H9 (cell line): ENCODE data around the gene LRRC8C. TPM values are rescaled to one million over a fixed set of nuclear protein-coding genes. Genes with fewer than 3 reads are reported as not detected.

Source experiments
- DNase-seq: peaks from one replicate; pipeline ENCODE4 v3.0.0-alpha.2; 2017
- H2AFZ ChIP-seq: one replicate; pipeline ENCODE4 v1.6.1; 2013; ENCODE audit warnings: mild to moderate bottlenecking, low read length, control low read depth, moderate library complexity
- H2AK5ac ChIP-seq: 2 replicates; pipeline ENCODE4 v1.6.1; 2013; ENCODE audit warnings: low read length, control low read depth, mixed read lengths; ENCODE audit not compliant: insufficient read length
- H2BK120ac ChIP-seq: one replicate; pipeline ENCODE4 v1.6.1; 2013; ENCODE audit warnings: low read depth, mild to moderate bottlenecking, low read length, control low read depth, inconsistent platforms; ENCODE audit not compliant: poor library complexity, severe bottlenecking
- H2BK12ac ChIP-seq: 2 replicates; pipeline ENCODE4 v1.6.1; 2013; ENCODE audit warnings: low read length, control low read depth, mixed read lengths, low read depth; ENCODE audit not compliant: insufficient read length
- H2BK15ac ChIP-seq: 2 replicates; pipeline ENCODE4 v1.6.1; 2013; ENCODE audit warnings: low read depth, low read length, control low read depth
- H2BK20ac ChIP-seq: one replicate; pipeline ENCODE4 v1.6.1; 2013; ENCODE audit warnings: low read depth, mild to moderate bottlenecking, low read length, control low read depth, inconsistent platforms; ENCODE audit not compliant: poor library complexity, severe bottlenecking
- H2BK5ac ChIP-seq: 2 replicates; pipeline ENCODE4 v1.6.1; 2013; ENCODE audit warnings: low read length, control low read depth, mixed read lengths; ENCODE audit not compliant: insufficient read length
- H3K14ac ChIP-seq: 2 replicates; pipeline ENCODE4 v1.6.1; 2013; ENCODE audit warnings: low read length, control low read depth; ENCODE audit not compliant: insufficient read depth
- H3K18ac ChIP-seq: 2 replicates; pipeline ENCODE4 v1.6.1; 2013; ENCODE audit warnings: low read depth, mild to moderate bottlenecking, mixed read lengths, low read length, control low read depth; ENCODE audit not compliant: insufficient read length
- H3K23ac ChIP-seq: 2 replicates; pipeline ENCODE4 v1.6.1; 2013; ENCODE audit warnings: low read length, control low read depth, mixed read lengths, low read depth; ENCODE audit not compliant: insufficient read length
- H3K23me2 ChIP-seq: 2 replicates; pipeline ENCODE4 v1.6.1; 2013; ENCODE audit warnings: low read depth, mild to moderate bottlenecking, mixed read lengths, low read length, control low read depth; ENCODE audit not compliant: insufficient read length, poor library complexity, severe bottlenecking
- H3K27ac ChIP-seq: 2 replicates; pipeline ENCODE4 v1.5.1; 2013; ENCODE audit warnings: low read length, control low read depth, mixed read lengths, low read depth; ENCODE audit not compliant: insufficient read length
- H3K27me3 ChIP-seq: 2 replicates; pipeline ENCODE4 v1.6.1; 2013; ENCODE audit warnings: low read length, control low read depth, inconsistent platforms; ENCODE audit not compliant: insufficient read depth
- H3K4ac ChIP-seq: 2 replicates; pipeline ENCODE4 v1.6.1; 2013; ENCODE audit warnings: low read depth, mild to moderate bottlenecking, control low read depth, inconsistent platforms, low read length, moderate library complexity
- H3K4me1 ChIP-seq: 2 replicates; pipeline ENCODE4 v1.6.1; 2013; ENCODE audit warnings: low read length, control low read depth, inconsistent platforms; ENCODE audit not compliant: insufficient read depth
- H3K4me2 ChIP-seq: 2 replicates; pipeline ENCODE4 v1.6.1; 2013; ENCODE audit warnings: low read length, control low read depth, mixed read lengths; ENCODE audit not compliant: insufficient read length, insufficient read depth
- H3K56ac ChIP-seq: 2 replicates; pipeline ENCODE4 v1.6.1; 2013; ENCODE audit warnings: low read depth, mild to moderate bottlenecking, mixed read lengths, low read length, control low read depth; ENCODE audit not compliant: insufficient read length
- H3K79me1 ChIP-seq: 2 replicates; pipeline ENCODE4 v1.6.1; 2013; ENCODE audit warnings: low read depth, mild to moderate bottlenecking, moderate library complexity, low read length, control low read depth, inconsistent platforms; ENCODE audit not compliant: insufficient read depth, poor library complexity, severe bottlenecking
- H3K79me2 ChIP-seq: 2 replicates; pipeline ENCODE4 v1.6.1; 2013; ENCODE audit warnings: low read length, control low read depth, inconsistent platforms; ENCODE audit not compliant: insufficient read depth
- H3K9ac ChIP-seq: 2 replicates; pipeline ENCODE4 v1.6.1; 2013; ENCODE audit warnings: low read length, control low read depth, mixed read lengths; ENCODE audit not compliant: insufficient read length; ENCODE audit errors: extremely low read depth
- H3K9me3 ChIP-seq: one replicate; pipeline ENCODE4 v1.6.1; 2013; ENCODE audit warnings: low read depth, low read length, inconsistent platforms; ENCODE audit not compliant: control insufficient read depth
- H3T11ph ChIP-seq: one replicate; pipeline ENCODE4 v1.6.1; 2013; ENCODE audit warnings: mild to moderate bottlenecking, low read length, control low read depth, inconsistent platforms
- H4K20me1 ChIP-seq: one replicate; pipeline ENCODE4 v1.6.1; 2013; ENCODE audit not compliant: control insufficient read depth, insufficient read length, insufficient read depth
- H4K5ac ChIP-seq: 2 replicates; pipeline ENCODE4 v1.6.1; 2013; ENCODE audit warnings: low read depth, mild to moderate bottlenecking, mixed read lengths, low read length, control low read depth; ENCODE audit not compliant: insufficient read length
- H4K8ac ChIP-seq: replicated peaks from 2 replicates; pipeline ENCODE4 v1.6.1; 2013; ENCODE audit warnings: low read length, control low read depth, mixed read lengths, low read depth; ENCODE audit not compliant: insufficient read length
- H4K91ac ChIP-seq: 2 replicates; pipeline ENCODE4 v1.6.1; 2013; ENCODE audit warnings: low read depth, mild to moderate bottlenecking, moderate library complexity, mixed read lengths, low read length, control low read depth; ENCODE audit not compliant: insufficient read length
- H3K27ac Mint-ChIP-seq, 3 experiments: 2 replicates in 2 of 3; 3 replicates in 1 of 3; pipeline ENCODE4 v1.8.0; 2020 to 2021; ENCODE audit warnings: mixed read lengths in 3 of 3, mild to moderate bottlenecking in 1 of 3, moderate library complexity in 1 of 3
- H3K27me3 Mint-ChIP-seq: 2 replicates; pipeline ENCODE4 v1.8.0; 2021; ENCODE audit warnings: low read depth, mild to moderate bottlenecking, moderate library complexity, mixed read lengths
- H3K36me3 Mint-ChIP-seq, 3 experiments: 2 replicates in 2 of 3; 3 replicates in 1 of 3; pipeline ENCODE4 v1.8.0; 2020 to 2021; ENCODE audit warnings: low read depth in 3 of 3, mixed read lengths in 3 of 3; ENCODE audit not compliant: insufficient read depth in 1 of 3
- H3K4me1 Mint-ChIP-seq, 2 experiments: 2 replicates each; pipeline ENCODE4 v1.8.0; 2020; ENCODE audit warnings: mixed read lengths in 2 of 2
- H3K4me3 Mint-ChIP-seq, 2 experiments: 2 replicates in 1 of 2; 3 replicates in 1 of 2; pipeline ENCODE4 v1.8.0; 2020 to 2021; ENCODE audit warnings: mild to moderate bottlenecking in 2 of 2, mixed read lengths in 2 of 2, moderate library complexity in 1 of 2
- H3K9me3 Mint-ChIP-seq, 2 experiments: 2 replicates in 1 of 2; 3 replicates in 1 of 2; pipeline ENCODE4 v1.8.0; 2020; ENCODE audit warnings: mild to moderate bottlenecking in 2 of 2, mixed read lengths in 2 of 2, moderate library complexity in 1 of 2
- CTCF ChIP-seq: fragments of 200-600 bp; sonication (generic); conservative IDR thresholded peaks from 3 replicates; pipeline ENCODE4 v1.8.0; 2021; ENCODE audit warnings: antibody characterized with exemption, mild to moderate bottlenecking
- WGBS: extraction: QIAGEN DNeasy Blood & Tissue Kit; methylation state at CpG from one replicate; pipeline ENCODE4 v1.1.7; 2013; ENCODE audit warnings: missing lambda C conversion rate, low lambda C conversion rate, mixed read lengths; ENCODE audit not compliant: insufficient read length; ENCODE audit errors: extremely low coverage; 5-methylcytosine and 5-hydroxymethylcytosine counted together
- total RNA-seq: library from RNA; stranded (reverse); gene quantifications from 2 replicates; pipeline ENCODE4 v1.2.1, GENCODE V29; 2021

Gene LRRC8C
- total RNA-seq, 1 experiment from 2014 or later = 1.9 TPM

GRCh38 chr1:89733748-89734147 lies 100.8 kb downstream of the LRRC8C start:
- peaks cover 3 to 11% of the 10 kb centered on the region in 2 experiments; a peak in 3 of 4 replicates for H3K4me1 Mint-ChIP-seq
- Histone ChIP-seq H3T11ph (no peak overlapping the region), H3K18ac (no peak overlapping the region), H3K23ac (no peak overlapping the region), H4K91ac (no peak overlapping the region), H2BK120ac (no peak overlapping the region), H4K20me1 (no peaks in the 10 kb centered on the region), H3K56ac (no peak overlapping the region), H3K4me1 (no peaks in the 10 kb centered on the region), H2AFZ (no peak overlapping the region), H2BK5ac (no peak overlapping the region), H3K4me2 (no peak overlapping the region), H3K79me1 (no peaks in the 10 kb centered on the region), H3K27ac (no peak overlapping the region), H3K9me3 (no peaks in the 10 kb centered on the region), H3K4ac (no peak overlapping the region), H3K79me2 (no peaks in the 10 kb centered on the region), H4K8ac (no peak overlapping the region), H3K14ac (no peak overlapping the region), H3K23me2 (no peaks in the 10 kb centered on the region), H2AK5ac (no peak overlapping the region), H3K9ac (no peak overlapping the region), H4K5ac (no peak overlapping the region), H3K27me3 (no peaks in the 10 kb centered on the region), H2BK15ac (no peak overlapping the region), H2BK12ac (no peak overlapping the region), H2BK20ac (no peak overlapping the region)
- H3K4me3 Mint-ChIP-seq = no peak overlapping the region
- no peak for DNase-seq
- H3K27ac Mint-ChIP-seq = no peak overlapping the region
- no peaks in the 10 kb centered on the region for H3K36me3 Mint-ChIP-seq
- H3K27me3 Mint-ChIP-seq = no peaks in the 10 kb centered on the region
- 100% methylated on average over 1 of the region's 4 CpGs for WGBS
- no peaks in the 10 kb centered on the region for H3K9me3 Mint-ChIP-seq
- no peak for TF ChIP-seq CTCF
